ENCODE measurements around the gene CLIP2. TPM values are rescaled to one million over a fixed set of nuclear protein-coding genes. Genes with fewer than 3 reads are reported as not detected.

Gene CLIP2
- total RNA-seq, 2 experiments from 2014 or later = 3.6 to 6.3 TPM

Other genes with a start within 250 kb of the CLIP2 start
- gene LIMK1, start 205.6 kb upstream of the CLIP2 start, total RNA-seq (2014; rRNA removed; shearing (Covaris generic)) = 21.9 and 31.7 TPM in 2 replicates
- 59.7 and 67.3 TPM in 2 replicates for gene LIMK1, start 205.6 kb upstream of the CLIP2 start, total RNA-seq (2022)
- 202 and 231 TPM in 2 replicates for gene EIF4H, start 115.1 kb upstream of the CLIP2 start, total RNA-seq (2014; rRNA removed; shearing (Covaris generic))
- 329 and 345 TPM in 2 replicates for gene EIF4H, start 115.1 kb upstream of the CLIP2 start, total RNA-seq (2022)
- gene LAT2, start 79.4 kb upstream of the CLIP2 start, total RNA-seq (2014; rRNA removed; shearing (Covaris generic)) = 41.1 and 48.3 TPM in 2 replicates
- 79.1 and 93.8 TPM in 2 replicates for gene LAT2, start 79.4 kb upstream of the CLIP2 start, total RNA-seq (2022)
- 71.3 and 77.4 TPM in 2 replicates for gene RFC2, start 35.0 kb upstream of the CLIP2 start, total RNA-seq (2014; rRNA removed; shearing (Covaris generic))
- gene RFC2, start 35.0 kb upstream of the CLIP2 start, total RNA-seq (2022) = 77.8 and 79.2 TPM in 2 replicates
- 4.2 and 4.4 TPM in 2 replicates for gene GTF2IRD1, start 164.5 kb downstream of the CLIP2 start, total RNA-seq (2014; rRNA removed; shearing (Covaris generic))
- 29.7 and 34.3 TPM in 2 replicates for gene GTF2IRD1, start 164.5 kb downstream of the CLIP2 start, total RNA-seq (2022)

Data from OCI-LY7 (cell line).